AG10803 (cell line): ENCODE measurements around the gene ARHGAP10.

ENCODE experiments used
- DNase-seq: peaks from one replicate; pipeline ENCODE4 v3.0.0; 2010; ENCODE audit warnings: low read depth
- H3K4me3 ChIP-seq: 2 replicates; pipeline ENCODE4 v1.5.1; 2011; ENCODE audit warnings: mild to moderate bottlenecking, low read length, control low read depth
- TF ChIP-seq, protein P1 (sequence below): conservative IDR thresholded peaks from 2 replicates; pipeline ENCODE4 v1.5.1; 2011; ENCODE audit warnings: mild to moderate bottlenecking, low read length, control low read depth, inconsistent platforms

The ARHGAP10 gene

GRCh38 chr4:147776716-147777115 lies 44.8 kb downstream of the ARHGAP10 start:
- TF ChIP-seq, protein P1, sequence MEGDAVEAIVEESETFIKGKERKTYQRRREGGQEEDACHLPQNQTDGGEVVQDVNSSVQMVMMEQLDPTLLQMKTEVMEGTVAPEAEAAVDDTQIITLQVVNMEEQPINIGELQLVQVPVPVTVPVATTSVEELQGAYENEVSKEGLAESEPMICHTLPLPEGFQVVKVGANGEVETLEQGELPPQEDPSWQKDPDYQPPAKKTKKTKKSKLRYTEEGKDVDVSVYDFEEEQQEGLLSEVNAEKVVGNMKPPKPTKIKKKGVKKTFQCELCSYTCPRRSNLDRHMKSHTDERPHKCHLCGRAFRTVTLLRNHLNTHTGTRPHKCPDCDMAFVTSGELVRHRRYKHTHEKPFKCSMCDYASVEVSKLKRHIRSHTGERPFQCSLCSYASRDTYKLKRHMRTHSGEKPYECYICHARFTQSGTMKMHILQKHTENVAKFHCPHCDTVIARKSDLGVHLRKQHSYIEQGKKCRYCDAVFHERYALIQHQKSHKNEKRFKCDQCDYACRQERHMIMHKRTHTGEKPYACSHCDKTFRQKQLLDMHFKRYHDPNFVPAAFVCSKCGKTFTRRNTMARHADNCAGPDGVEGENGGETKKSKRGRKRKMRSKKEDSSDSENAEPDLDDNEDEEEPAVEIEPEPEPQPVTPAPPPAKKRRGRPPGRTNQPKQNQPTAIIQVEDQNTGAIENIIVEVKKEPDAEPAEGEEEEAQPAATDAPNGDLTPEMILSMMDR = no peak
- H3K4me3 ChIP-seq = no peak overlapping the region
- DNase-seq = no peak

- no peak overlapping the region for H3K4me3 ChIP-seq
- TF ChIP-seq, protein P1 = no peak
- no peak for DNase-seq
These were observed 45.7 kb downstream of the ARHGAP10 start for GRCh38 chr4:147777456-147778091.

DNA sequence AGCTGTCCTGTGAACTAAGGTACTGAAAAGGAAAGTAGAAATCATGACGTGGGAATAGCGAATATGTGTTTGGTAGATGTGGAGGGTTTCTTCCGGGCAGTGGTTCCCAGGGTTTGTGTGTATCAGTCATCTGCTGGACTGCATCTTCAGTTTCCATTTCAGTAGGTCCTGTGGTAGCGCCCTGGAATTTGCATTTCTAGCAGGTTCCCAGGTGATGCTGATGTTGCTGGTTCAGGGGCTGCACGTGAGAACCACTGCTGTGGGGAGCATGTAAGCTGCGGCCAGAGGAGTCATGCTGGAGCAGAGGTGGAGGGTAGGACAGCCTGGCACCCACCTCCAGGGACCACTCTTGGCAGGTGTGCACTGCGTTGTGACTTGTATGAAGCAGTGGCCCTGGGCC lies 47.1 kb downstream of the ARHGAP10 start:
- H3K4me3 ChIP-seq = no peak overlapping the region
- TF ChIP-seq, protein P1 = no peak
- DNase-seq = no peak

- no peak overlapping the region for H3K4me3 ChIP-seq
- DNase-seq = no peak
- TF ChIP-seq, protein P1 = no peak
These were observed 47.6 kb downstream of the ARHGAP10 start for GRCh38 chr4:147779451-147779850.

GRCh38 chr4:147780137-147780777 lies 48.4 kb downstream of the ARHGAP10 start:
- DNase-seq = no peak
- TF ChIP-seq, protein P1 = no peak
- no peak overlapping the region for H3K4me3 ChIP-seq

DNA sequence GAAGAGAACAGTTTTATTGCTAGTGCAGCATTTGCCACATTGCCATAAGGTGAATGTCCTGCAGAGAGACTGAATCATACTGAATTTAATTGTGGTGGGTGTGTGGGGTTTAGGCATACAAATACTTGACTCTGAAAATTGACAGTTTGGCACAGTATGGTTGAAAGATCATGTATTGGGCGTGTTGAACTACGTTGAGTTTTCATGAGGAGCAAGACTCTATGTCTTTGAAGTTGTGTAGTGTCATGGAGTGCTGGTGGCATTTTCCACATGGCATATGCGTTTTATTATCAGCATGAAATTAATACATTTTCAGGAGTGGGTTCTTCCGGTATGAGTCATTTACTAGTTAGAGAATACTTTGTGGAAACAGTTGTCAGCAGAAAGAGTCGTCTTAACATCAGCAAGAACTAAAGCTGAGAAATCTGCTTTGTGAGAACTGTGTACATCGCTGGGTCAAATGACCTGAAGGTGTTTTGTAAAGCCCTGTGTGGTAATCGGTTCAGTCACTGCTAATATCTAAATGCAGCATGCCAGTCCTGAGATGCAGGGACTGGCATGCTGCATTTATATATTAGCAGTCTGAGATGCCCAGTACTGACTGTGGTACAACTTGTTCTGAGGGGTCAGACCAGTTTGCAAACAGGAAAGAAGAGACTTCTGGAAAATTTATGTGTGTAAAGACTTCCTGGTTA lies 50.3 kb downstream of the ARHGAP10 start:
- peak; percentile 27 for DNase-seq
- TF ChIP-seq, protein P1 = no peak
- no peak overlapping the region for H3K4me3 ChIP-seq
